Neuronal stem cell (in vitro differentiated cells): ENCODE data around the gene H3-3A. TPM values are rescaled to one million over a fixed set of nuclear protein-coding genes. Genes with fewer than 3 reads are reported as not detected.

Source experiments
- DNase-seq: peaks from one replicate; pipeline ENCODE4 v3.0.0-alpha.2; 2013; ENCODE audit warnings: low spot score
- H2AFZ ChIP-seq: one replicate; pipeline ENCODE4 v1.6.1; 2013; ENCODE audit warnings: mild to moderate bottlenecking, low read length, inconsistent platforms
- H2AK5ac ChIP-seq: 2 replicates; pipeline ENCODE4 v1.6.1; 2013; ENCODE audit warnings: low read depth, mild to moderate bottlenecking, inconsistent platforms, low read length, moderate library complexity, mixed read lengths
- H2BK120ac ChIP-seq: 2 replicates; pipeline ENCODE4 v1.6.1; 2013; ENCODE audit warnings: low read depth, mild to moderate bottlenecking, inconsistent platforms, low read length, moderate library complexity, mixed read lengths
- H2BK12ac ChIP-seq: one replicate; pipeline ENCODE4 v1.6.1; 2013; ENCODE audit warnings: low read length, inconsistent platforms
- H2BK15ac ChIP-seq: 2 replicates; pipeline ENCODE4 v1.6.1; 2013; ENCODE audit warnings: mild to moderate bottlenecking, low read length, inconsistent platforms, mixed read lengths
- H2BK5ac ChIP-seq: one replicate; pipeline ENCODE4 v1.6.1; 2013; ENCODE audit warnings: inconsistent platforms, mild to moderate bottlenecking, low read length, moderate library complexity
- H3K14ac ChIP-seq: one replicate; pipeline ENCODE4 v1.6.1; 2013; ENCODE audit warnings: low read length, inconsistent platforms
- H3K18ac ChIP-seq: 2 replicates; pipeline ENCODE4 v1.6.1; 2013; ENCODE audit warnings: low read length, inconsistent platforms
- H3K23ac ChIP-seq: 2 replicates; pipeline ENCODE4 v1.6.1; 2013; ENCODE audit warnings: low read depth, mild to moderate bottlenecking, mixed read lengths, low read length, inconsistent platforms; ENCODE audit not compliant: poor library complexity
- H3K27ac ChIP-seq: replicated peaks from 3 replicates; pipeline ENCODE4 v1.5.1; 2013; ENCODE audit warnings: low read length, inconsistent platforms
- H3K27me3 ChIP-seq, 3 experiments: 2 replicates each; pipeline ENCODE4 v1.6.1; 2013; ENCODE audit warnings: low read length in 3 of 3, mild to moderate bottlenecking in 2 of 3, inconsistent platforms in 1 of 3, low read depth in 1 of 3, mixed read lengths in 1 of 3, moderate library complexity in 1 of 3; ENCODE audit not compliant: control insufficient read depth in 3 of 3, insufficient read depth in 3 of 3
- H3K36me3 ChIP-seq, 2 donors: replicated peaks in 1 of 2; 2 replicates each; pipeline ENCODE4 v1.6.1; 2013; ENCODE audit warnings: low read length in 2 of 2; ENCODE audit not compliant: control insufficient read depth in 2 of 2, insufficient read depth in 2 of 2
- H3K4ac ChIP-seq: 2 replicates; pipeline ENCODE4 v1.6.1; 2013; ENCODE audit warnings: inconsistent platforms, mild to moderate bottlenecking, low read length, moderate library complexity
- H3K4me1 ChIP-seq, 2 donors: 1 replicate in 1 of 2; 2 replicates in 1 of 2; pipeline ENCODE4 v1.6.1; 2013; ENCODE audit warnings: low read length in 2 of 2, low read depth in 1 of 2; ENCODE audit not compliant: control insufficient read depth in 2 of 2, insufficient read depth in 1 of 2
- H3K4me2 ChIP-seq: one replicate; pipeline ENCODE4 v1.6.1; 2013; ENCODE audit warnings: mild to moderate bottlenecking, low read length, inconsistent platforms; ENCODE audit not compliant: insufficient read depth, poor library complexity, severe bottlenecking
- H3K4me3 ChIP-seq, 2 donors: 2 replicates each; pipeline ENCODE4 v1.5.1; 2013; ENCODE audit warnings: low read length in 2 of 2, mild to moderate bottlenecking in 2 of 2, inconsistent platforms in 1 of 2, moderate library complexity in 1 of 2
- H3K79me1 ChIP-seq: one replicate; pipeline ENCODE4 v1.6.1; 2013; ENCODE audit warnings: low read depth, mild to moderate bottlenecking, inconsistent platforms, low read length, moderate library complexity
- H3K9ac ChIP-seq: one replicate; pipeline ENCODE4 v1.6.1; 2013; ENCODE audit warnings: mild to moderate bottlenecking, low read depth, low read length, inconsistent platforms; ENCODE audit not compliant: poor library complexity
- H3K9me3 ChIP-seq, 2 donors: replicated peaks in 1 of 2; 2 replicates each; pipeline versions ENCODE3 to v1.6.1; 2013; ENCODE audit warnings: low read length in 2 of 2, mild to moderate bottlenecking in 2 of 2, inconsistent platforms in 1 of 2, low read depth in 1 of 2, mixed read lengths in 1 of 2, moderate library complexity in 1 of 2; ENCODE audit not compliant: control insufficient read depth in 2 of 2, insufficient read depth in 1 of 2
- H4K8ac ChIP-seq: one replicate; pipeline ENCODE4 v1.6.1; 2013; ENCODE audit warnings: low read depth, mild to moderate bottlenecking, inconsistent platforms, low read length, moderate library complexity
- H4K91ac ChIP-seq: one replicate; pipeline ENCODE4 v1.6.1; 2013; ENCODE audit warnings: low read length, low read depth, mild to moderate bottlenecking, inconsistent platforms; ENCODE audit not compliant: poor library complexity
- whole genome bisulfite sequencing, 2 donors: extraction: QIAGEN DNeasy Blood & Tissue Kit; methylation state at CpG; one replicate each; pipeline ENCODE4 v1.1.7; 2013; ENCODE audit warnings: missing lambda C conversion rate in 2 of 2, mixed read lengths in 1 of 2; ENCODE audit not compliant: insufficient read length in 2 of 2, insufficient replicate concordance in 1 of 2; ENCODE audit errors: extremely low coverage in 2 of 2; 5-methylcytosine and 5-hydroxymethylcytosine counted together
- polyA plus RNA-seq, 2 experiments: library from polyadenylated mRNA; stranded (reverse); fragments of 200-250 nt; gene quantifications; one replicate each; pipeline ENCODE4 v1.2.3, GENCODE V29; 2013

The H3-3A gene
- polyA plus RNA-seq (2013, experiment 1 of 2): 2,556 TPM
- 2,683 TPM for polyA plus RNA-seq (2013, experiment 2 of 2)

- Histone ChIP-seq H2BK5ac (peak within 1 kb of the TSS; percentile 99), H2BK12ac (no peak within 1 kb of the TSS), H2BK15ac (peak within 1 kb of the TSS; percentile 93), H3K4me2 (peak within 1 kb of the TSS; percentile 86), H3K27ac (peak within 1 kb of the TSS; percentile 99), H2AFZ (peak within 1 kb of the TSS; percentile 94), H4K8ac (no peak within 1 kb of the TSS), H3K9me3 (peaks cover 0 to 4% of the 10 kb centered on the region in 2 donors), H3K14ac (peak within 1 kb of the TSS; percentile 33), H3K18ac (peak within 1 kb of the TSS; percentile 100), H4K91ac (peak within 1 kb of the TSS; percentile 26), H3K9ac (peak within 1 kb of the TSS; percentile 99), H2AK5ac (peak within 1 kb of the TSS; percentile 97), H3K4me3 (peak within 1 kb of the TSS; percentile 89 to 97), H2BK120ac (peak within 1 kb of the TSS; percentile 91), H3K79me1 (no peaks in the 10 kb centered on the region), H3K4me1 (peaks cover 1 to 15% of the 10 kb centered on the region in 2 donors), H3K36me3 (peaks cover 5 to 45% of the 10 kb centered on the region in 2 donors), H3K23ac (peak within 1 kb of the TSS; percentile 98), H3K4ac (peak within 1 kb of the TSS; percentile 87), H3K27me3 (no peaks in the 10 kb centered on the region)
- DNase-seq: peak; percentile 96
- no CpG with 5 or more reads among the region's 78 CpGs for WGBS, 2 donors
These were observed at the start of gene H3-3A for GRCh38 chr1:226062558-226063223. Gene H3-3A, plus strand, starts transcription at chr1:226062716. Its CDS starts 1,636 bp downstream, at chr1:226064352.

GRCh38 chr1:226017070-226017469, 45.4 kb upstream of the H3-3A start:
- no peak overlapping the region for H2BK5ac ChIP-seq
- no peak overlapping the region for H3K23ac ChIP-seq
- no peak overlapping the region for H2BK15ac ChIP-seq
- peaks cover 0 to 24% (median 0%) of the 10 kb centered on the region in 3 experiments for H3K27me3 ChIP-seq
- no peak overlapping the region for H4K8ac ChIP-seq
- H3K4me3 ChIP-seq: no peak overlapping the region
- no peak overlapping the region for H2BK120ac ChIP-seq
- H3K4me2 ChIP-seq: no peak overlapping the region
- no peak overlapping the region for H2BK12ac ChIP-seq
- no peak overlapping the region for H3K14ac ChIP-seq
- H3K79me1 ChIP-seq: no peaks in the 10 kb centered on the region
- H2AK5ac ChIP-seq: no peak overlapping the region
- no peak overlapping the region for H4K91ac ChIP-seq
- no peak overlapping the region for H3K9ac ChIP-seq
- H3K18ac ChIP-seq: no peak overlapping the region
- no peak for DNase-seq
- no peaks in the 10 kb centered on the region for H3K36me3 ChIP-seq
- no CpG with 5 or more reads among the region's 6 CpGs for whole genome bisulfite sequencing, 2 donors
- no peaks in the 10 kb centered on the region for H3K4me1 ChIP-seq
- H2AFZ ChIP-seq: no peak overlapping the region
- H3K9me3 ChIP-seq: no peaks in the 10 kb centered on the region
- no peak overlapping the region for H3K4ac ChIP-seq
- H3K27ac ChIP-seq: no peak overlapping the region

- Histone ChIP-seq H4K91ac (no peak overlapping the region), H2BK120ac (no peak overlapping the region), H3K4ac (no peak overlapping the region), H3K4me3 (no peak overlapping the region), H3K36me3 (no peaks in the 10 kb centered on the region), H3K9ac (no peak overlapping the region), H2AFZ (no peak overlapping the region), H3K27ac (no peak overlapping the region), H3K79me1 (no peaks in the 10 kb centered on the region), H3K4me1 (no peaks in the 10 kb centered on the region), H2BK15ac (no peak overlapping the region), H3K18ac (no peak overlapping the region), H3K14ac (no peak overlapping the region), H3K4me2 (no peak overlapping the region), H2BK12ac (no peak overlapping the region), H3K9me3 (no peaks in the 10 kb centered on the region), H3K27me3 (peaks cover 0 to 17% (median 0%) of the 10 kb centered on the region in 3 experiments), H2AK5ac (no peak overlapping the region), H2BK5ac (no peak overlapping the region), H4K8ac (no peak overlapping the region), H3K23ac (no peak overlapping the region)
- WGBS, 2 donors: no CpG with 5 or more reads among the region's 1 CpG
- no peak for DNase-seq
These were observed 42.9 kb upstream of the H3-3A start for GRCh38 chr1:226019572-226019971.

GRCh38 chr1:226021401-226021800, 41.1 kb upstream of the H3-3A start:
- Histone ChIP-seq H3K4me3 (no peak overlapping the region), H3K27me3 (peaks cover 0 to 16% (median 0%) of the 10 kb centered on the region in 3 experiments), H3K23ac (no peak overlapping the region), H3K4ac (no peak overlapping the region), H3K27ac (no peak overlapping the region), H3K9me3 (no peaks in the 10 kb centered on the region), H2BK12ac (no peak overlapping the region), H3K14ac (no peak overlapping the region), H3K4me1 (no peaks in the 10 kb centered on the region), H2BK120ac (no peak overlapping the region), H3K9ac (no peak overlapping the region), H4K91ac (no peak overlapping the region), H3K79me1 (no peaks in the 10 kb centered on the region), H4K8ac (no peak overlapping the region), H3K36me3 (no peaks in the 10 kb centered on the region), H2BK15ac (no peak overlapping the region), H2BK5ac (no peak overlapping the region), H2AK5ac (no peak overlapping the region), H3K4me2 (no peak overlapping the region), H3K18ac (no peak overlapping the region), H2AFZ (no peak overlapping the region)
- DNase-seq: no peak
- WGBS, 2 donors: no CpG with 5 or more reads among the region's 3 CpGs
